Activated CD8-positive, alpha-beta memory T cell treated with anti-CD3 and anti-CD28 coated beads for 36 hours (primary cell): ENCODE data around the gene RAB40C. TPM values are rescaled to one million over a fixed set of nuclear protein-coding genes. Genes with fewer than 3 reads are reported as not detected.

ENCODE experiments used
- CTCF ChIA-PET: fragments of 350-600 bp; sonication (Branson Sonifier 250); formaldehyde crosslinking; loops from one replicate; lab custom pipeline; 2021; ENCODE audit warnings: antibody characterized with exemption; lab: Charles Lee
- POLR2A ChIA-PET: fragments of 350-600 bp; sonication (Branson Sonifier 250); formaldehyde crosslinking; loops from one replicate; lab custom pipeline; 2021; ENCODE audit warnings: antibody characterized with exemption; lab: Charles Lee
- total RNA-seq, 2 experiments: library from RNA; stranded (reverse); gene quantifications; one replicate each; pipeline ENCODE4 v1.2.3, GENCODE V29; 2021

The RAB40C gene
- total RNA-seq, 2 experiments from 2014 or later = 8.9 to 11.1 TPM

DNA sequence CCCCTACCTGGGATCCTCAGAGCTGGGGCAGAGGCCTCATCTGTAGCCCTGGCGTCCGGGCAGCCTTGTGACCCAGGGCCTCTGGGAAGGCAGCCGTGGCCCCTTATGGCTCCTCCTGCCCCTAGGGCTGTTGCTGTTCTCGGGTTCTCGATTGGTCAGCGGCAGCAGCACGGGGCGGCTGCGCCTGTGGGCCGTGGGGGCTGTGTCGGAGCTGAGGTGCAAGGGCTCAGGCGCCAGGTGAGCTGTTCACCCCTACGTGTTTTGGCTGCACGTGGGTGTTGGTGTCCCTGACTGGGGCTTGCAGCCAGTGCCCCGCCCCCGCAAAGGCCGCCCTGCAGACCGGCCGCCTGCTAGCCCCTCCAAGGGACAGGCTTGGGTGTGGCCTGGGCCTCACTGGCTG, 72.2 kb downstream of the RAB40C start:
- ChIA-PET POLR2A (no interaction called here), CTCF (interaction anchor here (1.1 to 1.5 kb wide), 3 partner anchors 12 to 22 kb away, joined by 3 to 4 read pairs (median 3); partner anchors contain the start of gene JMJD8)

DNA sequence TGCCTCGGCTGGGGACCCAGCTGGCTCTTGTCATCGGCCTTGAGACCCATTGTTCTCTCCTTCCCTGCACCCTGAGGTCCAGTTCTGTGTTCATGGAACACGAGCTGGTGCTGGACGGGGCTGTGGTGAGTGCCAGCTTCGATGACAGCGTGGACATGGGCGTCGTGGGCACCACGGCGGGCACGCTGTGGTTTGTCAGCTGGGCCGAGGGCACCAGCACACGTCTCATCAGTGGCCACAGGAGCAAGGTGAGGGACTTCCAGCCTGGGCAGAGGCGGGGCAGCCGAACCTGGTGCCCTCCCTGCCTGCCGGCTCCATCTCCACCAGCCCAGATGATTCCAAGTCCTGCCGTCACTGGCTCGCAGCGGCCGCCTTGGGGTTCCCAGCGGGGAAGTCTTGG, 72.7 kb downstream of the RAB40C start:
- ChIA-PET POLR2A (no interaction called here), CTCF (interaction anchor here (1.1 to 1.5 kb wide), 2 partner anchors 11 to 14 kb away, joined by 3 to 4 read pairs; no protein-coding TSS in a partner anchor)

DNA sequence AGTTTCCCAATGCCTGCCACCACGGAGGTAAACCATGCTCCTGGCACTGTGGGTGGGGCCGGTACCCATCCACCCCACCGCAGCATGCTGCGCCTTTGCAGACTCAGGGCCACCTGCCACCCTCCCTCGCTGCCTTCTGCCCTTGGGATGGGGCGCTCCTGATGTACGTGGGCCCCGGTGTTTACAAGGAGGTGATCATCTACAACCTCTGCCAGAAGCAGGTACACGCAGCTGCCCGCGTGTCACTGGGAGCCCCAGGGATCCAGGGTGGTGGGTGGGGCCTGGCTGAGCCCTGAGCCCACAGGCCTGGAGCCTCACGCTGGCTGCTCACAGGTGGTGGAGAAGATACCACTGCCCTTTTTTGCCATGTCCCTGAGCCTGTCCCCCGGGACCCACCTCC, 76.7 kb downstream of the RAB40C start:
- ChIA-PET CTCF (interaction anchor here (2.7 kb wide), 1 partner anchor 12 kb away, joined by 25 read pairs; the partner anchor contains the start of gene STUB1), POLR2A (interaction anchor here (1.2 kb wide), 1 partner anchor 17 kb away, joined by 3 read pairs; the partner anchor contains the start of gene WDR90)

DNA sequence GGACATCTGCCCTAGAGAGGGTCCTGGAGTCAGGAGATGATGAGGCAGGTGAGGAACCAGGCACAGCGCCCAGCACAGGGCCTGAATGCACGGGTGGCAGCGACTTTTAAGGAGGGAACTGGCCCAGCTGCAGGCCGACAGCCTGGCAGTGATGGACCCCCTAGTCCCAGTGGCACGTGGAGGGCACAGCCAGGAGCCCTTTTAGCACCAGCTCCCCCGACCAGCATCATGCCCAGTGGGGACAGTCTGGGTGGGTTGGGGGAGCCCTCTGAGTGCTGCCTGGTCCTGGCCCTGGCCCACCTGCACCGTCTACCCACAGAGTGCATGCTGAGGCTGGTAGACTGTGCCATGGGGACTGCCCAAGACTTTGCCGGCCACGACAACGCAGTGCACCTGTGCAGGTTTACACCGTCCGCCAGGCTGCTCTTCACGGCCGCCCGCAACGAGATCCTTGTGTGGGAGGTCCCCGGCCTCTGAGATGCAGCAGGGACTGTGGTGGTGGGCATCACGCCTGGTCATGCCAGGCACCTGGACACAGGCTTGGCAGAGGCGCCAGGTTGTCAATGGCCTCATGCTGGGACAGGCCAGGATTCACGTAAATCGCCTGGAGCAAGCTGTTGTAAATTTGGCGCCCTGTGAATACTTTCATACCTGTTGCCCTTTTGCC, 77.4 kb downstream of the RAB40C start:
- CTCF ChIA-PET = interaction anchor here (0.7 to 2.7 kb wide), 8 partner anchors 8 to 121 kb away, joined by 3 to 25 read pairs (median 3); partner anchors contain the start of genes CHTF18, RPUSD1, STUB1 and WDR24
- POLR2A ChIA-PET = interaction anchor here (1.2 to 1.8 kb wide), 4 partner anchors 9 to 53 kb away, joined by 3 to 5 read pairs (median 4); partner anchors contain the start of gene WDR90

DNA sequence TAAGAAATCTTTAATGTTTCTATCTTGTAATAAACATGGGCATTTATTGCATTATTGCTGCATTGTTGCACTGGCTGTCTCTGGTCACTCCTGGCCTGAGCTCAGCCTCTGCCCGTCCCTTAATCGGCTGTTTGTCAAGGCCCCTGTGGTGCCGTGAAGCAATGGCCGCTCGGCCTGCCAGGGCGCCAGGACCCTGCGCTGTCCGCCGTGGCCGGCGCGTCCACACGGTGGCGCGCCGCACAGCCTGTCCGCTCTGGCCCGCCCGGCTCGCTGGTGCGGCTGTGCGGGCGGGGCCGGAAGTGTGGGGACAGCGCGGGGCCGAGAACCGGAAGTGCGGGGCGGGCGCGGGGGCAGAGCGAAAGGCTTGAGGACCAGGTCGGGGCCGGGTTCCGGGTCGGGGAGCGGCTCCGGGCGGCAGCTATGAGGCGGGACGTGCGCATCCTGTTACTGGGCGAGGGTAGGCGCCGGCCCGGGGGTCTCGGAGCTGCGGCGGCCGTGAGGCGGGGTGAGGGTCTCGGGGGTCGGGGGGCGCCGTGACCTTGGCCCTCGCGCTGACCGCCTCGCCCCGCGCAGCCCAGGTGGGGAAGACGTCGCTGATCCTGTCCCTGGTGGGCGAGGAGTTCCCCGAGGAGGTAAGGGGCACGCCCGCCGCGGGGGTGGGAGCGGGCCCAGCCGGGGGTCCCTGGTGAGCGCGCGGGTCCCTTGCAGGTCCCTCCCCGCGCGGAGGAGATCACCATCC, 78.1 kb downstream of the RAB40C start, which contains the start of gene RHOT2:
Gene RHOT2, plus strand, starts transcription at position 353 of the 739 bp plus-strand sequence. Its CDS starts 68 bp downstream, at position 421.
- POLR2A ChIA-PET = interaction anchor here (0.6 to 1.8 kb wide), 6 partner anchors 9 to 1298 kb away, joined by 3 to 5 read pairs (median 3); partner anchors contain the start of gene WDR90
- CTCF ChIA-PET = interaction anchor here (0.7 to 2.7 kb wide), 12 partner anchors 9 to 121 kb away, joined by 3 to 25 read pairs (median 3); partner anchors contain the start of genes CCDC78, CHTF18, RPUSD1 and STUB1

DNA sequence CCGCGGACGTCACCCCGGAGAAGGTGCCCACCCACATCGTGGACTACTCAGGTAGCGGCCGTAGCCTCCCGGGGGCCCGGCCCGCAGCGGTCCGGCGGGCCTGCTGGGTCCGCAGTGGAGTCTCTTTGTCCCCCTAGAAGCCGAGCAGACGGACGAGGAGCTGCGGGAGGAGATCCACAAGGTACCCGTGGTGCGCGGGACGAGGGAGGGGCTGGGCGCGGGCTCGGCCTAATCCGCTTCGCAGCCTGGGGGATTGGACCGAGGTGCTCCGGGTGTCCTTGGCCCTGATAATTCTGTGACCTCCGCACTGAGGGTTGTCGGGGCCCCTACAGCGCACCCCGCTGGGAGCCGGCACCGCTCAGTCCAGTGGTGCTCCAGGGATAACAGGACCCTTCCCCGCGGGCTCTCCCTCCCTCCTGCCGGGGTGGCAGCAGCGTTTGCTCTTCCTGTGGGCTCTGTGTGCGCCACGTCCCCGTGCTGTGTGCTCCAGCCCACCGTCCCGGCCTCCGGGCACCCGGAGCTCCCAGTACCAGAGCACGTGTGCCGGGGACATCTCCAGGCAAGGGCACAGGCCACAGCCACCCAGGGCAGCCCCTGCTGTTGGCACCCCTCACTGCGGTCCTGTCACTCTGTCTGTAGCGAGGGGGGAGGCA, 78.8 kb downstream of the RAB40C start:
- ChIA-PET CTCF (interaction anchor here (1.0 to 2.7 kb wide), 9 partner anchors 10 to 120 kb away, joined by 3 to 25 read pairs (median 3); partner anchors contain the start of genes CCDC78, CHTF18, JMJD8 and RPUSD1), POLR2A (interaction anchor here (0.6 to 1.8 kb wide), 5 partner anchors 8 to 1298 kb away, joined by 3 to 5 read pairs (median 3); partner anchors contain the start of genes JMJD8 and WDR90)

DNA sequence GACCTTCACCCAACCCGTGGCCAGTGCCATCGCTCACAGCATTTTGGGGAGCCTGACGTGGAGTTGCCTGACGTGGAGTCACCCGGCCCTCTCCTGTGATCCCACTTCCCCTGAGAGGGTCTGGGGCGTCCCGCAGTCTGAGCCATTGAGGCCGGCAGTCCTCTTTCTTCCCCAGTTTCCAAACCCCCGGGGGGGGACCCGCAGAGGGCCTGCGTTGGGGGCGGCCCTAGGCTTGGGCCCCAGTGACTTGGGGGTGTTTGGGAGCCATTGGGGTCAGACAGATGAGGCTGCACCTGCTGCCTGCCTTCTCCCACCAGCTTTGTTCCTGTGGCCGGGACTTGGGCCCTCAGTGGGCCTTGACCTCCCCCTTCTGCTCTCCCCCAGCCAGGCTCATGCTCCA, 79.8 kb downstream of the RAB40C start:
- ChIA-PET CTCF (no interaction called here), POLR2A (interaction anchor here (0.7 kb wide), 1 partner anchor 10 kb away, joined by 3 read pairs; no protein-coding TSS in a partner anchor)

DNA sequence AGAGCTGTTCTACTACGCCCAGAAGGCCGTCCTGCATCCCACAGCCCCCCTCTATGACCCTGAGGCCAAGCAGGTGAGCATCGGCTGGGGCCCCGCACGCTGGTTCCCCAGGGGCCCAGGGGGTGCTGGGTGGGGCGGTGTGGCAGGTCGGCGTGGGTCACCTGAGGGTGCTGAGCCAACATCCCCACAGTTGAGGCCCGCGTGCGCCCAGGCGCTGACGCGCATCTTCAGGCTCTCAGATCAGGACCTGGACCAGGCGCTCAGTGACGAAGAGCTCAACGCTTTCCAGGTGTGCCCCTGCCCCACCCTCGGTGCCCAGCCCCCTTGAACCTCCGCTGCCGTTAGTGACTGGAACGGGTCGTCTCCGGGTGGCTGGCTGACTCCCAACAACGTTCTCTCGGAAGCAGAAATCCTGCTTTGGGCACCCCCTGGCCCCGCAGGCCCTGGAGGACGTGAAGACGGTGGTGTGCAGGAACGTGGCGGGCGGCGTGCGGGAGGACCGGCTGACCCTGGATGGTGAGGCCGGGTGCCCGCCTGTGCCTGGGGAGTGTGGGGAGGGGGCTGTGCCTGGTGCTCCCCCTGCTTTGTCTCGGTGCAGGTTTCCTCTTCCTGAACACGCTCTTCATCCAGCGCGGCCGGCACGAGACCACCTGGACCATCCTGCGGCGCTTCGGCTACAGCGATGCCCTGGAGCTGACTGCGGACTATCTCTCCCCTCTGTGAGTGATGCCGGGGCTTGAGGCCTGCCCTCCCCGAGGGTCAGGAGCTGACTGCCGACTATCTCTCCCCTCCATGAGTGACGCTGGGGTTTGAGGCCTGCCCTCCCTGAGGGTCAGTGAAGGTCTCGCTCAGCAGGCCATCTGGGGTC, 80.9 kb downstream of the RAB40C start:
- CTCF ChIA-PET = no interaction called here

DNA sequence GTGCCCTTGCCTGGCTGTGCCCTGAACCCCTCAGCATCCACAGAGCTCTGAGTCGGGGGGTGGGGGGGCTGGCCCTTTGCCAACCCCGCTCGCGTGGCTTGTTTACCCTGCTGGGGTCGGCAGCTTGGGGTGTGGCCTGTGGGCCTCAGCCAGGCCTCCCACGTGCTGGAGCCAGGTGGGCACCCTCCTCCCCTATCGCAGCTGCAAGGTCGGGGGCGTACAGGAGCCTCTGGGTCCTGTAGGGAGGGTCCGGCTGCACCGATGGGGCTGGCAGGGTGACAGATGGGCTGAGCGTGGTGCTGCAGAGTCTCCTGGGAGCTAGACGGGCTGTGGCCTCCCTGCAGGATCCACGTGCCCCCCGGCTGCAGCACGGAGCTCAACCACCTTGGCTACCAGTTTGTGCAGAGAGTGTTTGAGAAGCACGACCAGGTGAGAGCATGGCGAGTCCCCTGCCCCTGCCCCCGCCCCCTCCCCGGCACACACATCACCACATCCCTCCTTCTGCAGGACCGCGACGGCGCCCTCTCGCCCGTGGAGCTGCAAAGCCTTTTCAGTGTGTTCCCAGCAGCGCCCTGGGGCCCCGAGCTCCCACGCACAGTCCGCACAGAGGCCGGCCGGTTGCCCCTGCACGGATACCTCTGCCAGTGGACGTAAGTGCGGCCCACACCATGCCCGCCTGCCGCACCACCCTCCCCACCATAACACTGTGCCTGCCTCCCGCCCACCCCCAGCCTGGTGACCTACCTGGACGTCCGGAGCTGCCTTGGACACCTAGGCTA, 81.7 kb downstream of the RAB40C start:
- CTCF ChIA-PET = no interaction called here
- POLR2A ChIA-PET = interaction anchor here (0.7 kb wide), 1 partner anchor 145 kb away, joined by 3 read pairs; no protein-coding TSS in a partner anchor

More for the DNA sequence above, 80.9 kb downstream of the RAB40C start:
- POLR2A ChIA-PET = no interaction called here

DNA sequence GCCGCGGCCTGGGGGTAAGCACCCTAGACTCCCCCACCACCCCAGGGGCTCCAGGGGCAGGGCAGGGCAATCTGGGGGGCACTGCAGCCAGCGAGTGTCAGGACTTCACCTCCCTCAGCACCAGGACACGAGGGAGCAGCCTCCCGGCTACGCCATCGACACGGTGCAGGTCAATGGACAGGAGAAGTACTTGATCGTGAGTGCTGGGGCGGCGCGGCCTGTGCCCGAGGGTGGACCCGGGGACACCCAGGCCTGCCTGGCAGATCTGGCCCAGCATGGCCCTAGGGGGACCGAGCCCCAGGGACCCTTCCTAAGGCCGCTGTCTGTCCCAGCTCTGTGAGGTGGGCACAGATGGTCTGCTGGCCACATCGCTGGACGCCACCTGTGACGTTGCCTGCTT, 82.5 kb downstream of the RAB40C start:
- CTCF ChIA-PET = no interaction called here

DNA sequence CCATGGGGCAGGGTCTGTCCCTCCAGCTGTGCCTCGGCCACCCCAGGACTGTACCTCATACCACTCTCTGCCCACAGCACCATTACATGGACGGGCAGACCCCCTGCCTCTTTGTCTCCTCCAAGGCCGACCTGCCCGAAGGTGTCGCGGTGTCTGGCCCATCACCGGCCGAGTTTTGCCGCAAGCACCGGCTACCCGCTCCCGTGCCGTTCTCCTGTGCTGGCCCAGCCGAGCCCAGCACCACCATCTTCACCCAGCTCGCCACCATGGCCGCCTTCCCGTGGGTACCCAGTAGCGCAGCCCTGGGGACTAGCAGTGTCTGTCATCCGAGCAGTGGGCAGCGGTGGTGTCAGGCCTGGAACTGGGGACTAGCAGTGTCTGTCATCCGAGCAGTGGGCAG, 83.0 kb downstream of the RAB40C start:
- POLR2A ChIA-PET = no interaction called here

More for the DNA sequence above, 82.5 kb downstream of the RAB40C start:
- POLR2A ChIA-PET = interaction anchor here (0.7 kb wide), 1 partner anchor 146 kb away, joined by 3 read pairs; no protein-coding TSS in a partner anchor

DNA sequence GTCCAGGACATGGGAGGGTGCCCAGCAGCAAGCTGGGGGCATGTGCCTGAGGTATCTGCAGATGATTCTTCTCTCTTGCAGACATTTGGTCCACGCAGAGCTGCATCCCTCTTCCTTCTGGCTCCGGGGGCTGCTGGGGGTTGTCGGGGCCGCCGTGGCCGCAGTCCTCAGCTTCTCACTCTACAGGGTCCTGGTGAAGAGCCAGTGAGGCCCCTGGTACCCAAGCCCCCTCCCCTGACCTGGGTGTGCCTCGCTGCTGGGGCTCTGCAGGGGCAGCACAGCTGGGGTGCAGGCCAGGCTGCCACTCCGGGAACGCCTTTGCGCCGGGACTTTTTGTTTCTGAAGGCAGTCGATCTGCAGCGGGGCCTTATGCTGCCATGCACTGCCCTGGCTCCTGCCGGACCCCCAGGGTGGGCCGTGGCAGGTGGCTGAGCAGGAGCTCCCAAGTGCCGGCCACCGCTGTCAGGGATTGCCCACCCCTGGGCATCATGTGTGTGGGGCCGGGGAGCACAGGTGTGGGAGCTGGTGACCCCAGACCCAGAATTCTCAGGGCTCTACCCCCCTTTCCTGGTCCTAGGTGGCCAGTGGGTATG, 83.6 kb downstream of the RAB40C start:
- CTCF ChIA-PET = interaction anchor here (1.1 kb wide), 1 partner anchor 11 kb away, joined by 3 read pairs; no protein-coding TSS in a partner anchor

More for the DNA sequence above, 83.0 kb downstream of the RAB40C start:
- CTCF ChIA-PET = no interaction called here

DNA sequence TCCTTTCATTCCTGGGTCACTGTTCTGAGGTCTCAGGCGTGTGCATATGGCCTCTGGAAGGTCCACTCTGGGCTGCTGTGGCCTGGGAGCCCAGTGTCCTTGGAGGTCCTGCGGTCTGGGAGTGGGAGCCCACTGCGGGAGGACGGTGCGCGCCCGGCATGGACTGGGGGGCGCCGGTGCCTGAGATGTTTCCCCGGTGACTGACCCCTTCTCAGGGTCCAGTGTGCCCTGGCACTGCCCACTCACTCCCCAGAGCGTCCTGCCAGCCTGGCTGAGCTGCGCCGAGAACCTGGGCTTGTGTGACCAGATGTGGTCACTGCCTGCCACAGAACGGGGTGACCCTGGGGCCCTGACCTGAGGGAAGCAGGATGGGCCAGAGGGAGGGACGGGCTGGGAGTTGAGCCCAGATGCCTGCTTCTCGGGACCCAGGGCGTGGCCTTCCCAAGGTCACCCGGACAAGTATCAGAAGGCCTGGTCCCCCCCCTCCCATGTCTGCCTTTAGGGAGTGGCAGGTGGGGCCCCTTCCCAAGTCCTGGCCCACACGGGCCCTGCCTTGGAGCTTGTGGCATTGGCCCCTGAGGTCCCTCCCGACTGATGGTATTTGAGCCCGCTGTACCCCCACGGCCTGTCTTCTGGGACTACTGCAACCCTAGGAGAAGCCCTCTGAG, 84.5 kb downstream of the RAB40C start:
- CTCF ChIA-PET = interaction anchor here (1.1 kb wide), 1 partner anchor 12 kb away, joined by 3 read pairs; no protein-coding TSS in a partner anchor

More for the DNA sequence above, 83.6 kb downstream of the RAB40C start:
- POLR2A ChIA-PET = no interaction called here

DNA sequence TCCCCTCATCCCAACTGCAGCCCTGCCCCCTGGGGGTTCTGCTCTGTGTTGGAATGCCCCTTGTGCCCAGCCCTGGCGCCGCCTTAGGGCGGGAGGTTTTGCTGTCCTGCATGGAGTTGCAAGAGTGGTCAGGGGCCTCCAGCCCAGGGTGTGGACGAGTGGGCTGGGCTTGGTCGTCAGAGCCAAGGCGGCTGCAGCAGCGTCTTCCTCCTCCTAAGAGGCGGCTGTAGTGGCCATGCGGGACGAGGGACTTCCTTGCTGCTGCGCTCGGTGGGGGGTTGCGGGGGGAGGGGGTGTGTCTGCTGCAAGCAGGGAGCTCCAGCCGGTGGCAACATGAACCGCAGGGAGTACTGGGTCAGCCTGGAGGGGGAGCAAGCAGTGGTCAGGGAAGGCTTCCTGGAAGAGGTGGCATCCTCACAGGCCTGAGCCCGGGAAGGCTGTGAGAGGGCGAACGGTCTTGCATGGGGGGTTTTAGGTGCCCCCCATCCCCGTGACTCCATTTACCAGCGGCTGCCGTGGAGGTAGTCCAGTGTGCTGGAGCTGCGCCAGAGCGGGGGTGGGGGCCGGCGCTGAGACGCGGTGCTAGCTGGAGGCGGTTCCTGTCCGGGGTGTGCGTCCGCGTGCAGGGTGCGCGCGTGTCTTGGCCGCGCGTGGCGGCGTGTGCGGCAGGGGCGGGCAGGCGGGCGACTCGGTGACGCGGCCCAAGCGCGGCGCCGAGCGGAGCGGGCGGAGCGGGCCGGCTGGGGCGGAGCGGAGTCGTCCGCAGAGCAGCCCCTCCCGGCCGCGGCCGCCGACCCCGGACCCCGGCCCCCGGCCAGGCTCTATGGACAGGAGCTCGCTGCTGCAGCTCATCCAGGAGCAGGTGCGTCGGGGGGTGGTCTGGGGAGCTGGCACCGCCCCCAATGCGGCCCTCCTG, 85.4 kb downstream of the RAB40C start, which contains the start of gene RHBDL1:
Gene RHBDL1, plus strand, starts transcription at position 704 of the 916 bp plus-strand sequence. Its CDS starts 120 bp downstream, at position 824.
- ChIA-PET CTCF (interaction anchor here (0.8 to 6.1 kb wide), 3 partner anchors 7 to 46 kb away, joined by 3 to 25 read pairs (median 3); partner anchors contain the start of genes ANTKMT and RHOT2), POLR2A (interaction anchor here (1.1 to 2.1 kb wide), 3 partner anchors 7 to 39 kb away, joined by 3 to 5 read pairs (median 4); partner anchors contain the start of genes METTL26, RHOT2 and WDR90)

More for the DNA sequence above, 84.5 kb downstream of the RAB40C start:
- POLR2A ChIA-PET = no interaction called here
